HepG2 (cell line): ENCODE results near the gene TNRC18. TPM values are rescaled to one million over a fixed set of nuclear protein-coding genes. Genes with fewer than 3 reads are reported as not detected.
A peak's percentile ranks its signal among the peaks of the same experiment; 100 is the strongest.

Experiments used
- HNRNPK ChIP-seq: fragments of 200-400 bp; formaldehyde crosslinking; IDR thresholded peaks from 2 replicates; pipeline ENCODE4 v1.6.1; 2018; ENCODE audit warnings: low read length, low read depth, moderate library complexity, mild to moderate bottlenecking; ENCODE audit not compliant: poor library complexity, severe bottlenecking
- ISL2 ChIP-seq: sonication (generic); formaldehyde crosslinking; IDR thresholded peaks from 2 replicates; pipeline ENCODE4 v1.5.0; 2020; ENCODE audit warnings: missing genetic modification reagents
- NKX3-1 ChIP-seq: sonication (generic); formaldehyde crosslinking; IDR thresholded peaks from 2 replicates; pipeline ENCODE4 v1.5.0; 2020; ENCODE audit warnings: missing genetic modification reagents
- TCF7 ChIP-seq: sonication (generic); IDR thresholded peaks from 2 replicates; pipeline ENCODE4 v1.6.1; 2016; ENCODE audit warnings: antibody characterized with exemption, low read depth
- ZNF225 ChIP-seq: sonication (generic); formaldehyde crosslinking; IDR thresholded peaks from 2 replicates; pipeline ENCODE4 v1.4.0; 2020; ENCODE audit warnings: mild to moderate bottlenecking, missing genetic modification reagents
- ZNF589 ChIP-seq: sonication (generic); formaldehyde crosslinking; conservative IDR thresholded peaks from 2 replicates; pipeline ENCODE4 v1.8.0; 2022; ENCODE audit warnings: mild to moderate bottlenecking, moderate library complexity, missing genetic modification reagents
- polyA plus RNA-seq, 8 experiments: library from polyadenylated mRNA; depleted of rRNA in 3 of 8; stranded (reverse) in 7 of 8; unstranded in 1 of 8; fragments of >200 nt; fragmentation: Illumina TruSeq in 4 of 8; extraction: Trizol in 4 of 8; gene quantifications; 2 replicates each; pipeline versions ENCODE4 v1.2.1 to v1.2.3, GENCODE V29; 2011 to 2016; ENCODE audit warnings: low read depth in 4 of 8, missing spikeins in 1 of 8, mixed read lengths in 1 of 8; ENCODE audit not compliant: insufficient read depth in 1 of 8
- total RNA-seq, 5 experiments: library from RNA; depleted of rRNA; stranded (reverse); fragments of >200 nt; fragmentation: Illumina TruSeq; extraction: Trizol; gene quantifications; 2 replicates each; pipeline ENCODE4 v1.2.3, GENCODE V29; 2016; ENCODE audit warnings: low read depth in 1 of 5
- TF ChIP-seq, protein P1 (sequence below): IDR thresholded peaks from 2 replicates; pipeline ENCODE4 v1.6.1; 2016
- TF ChIP-seq, protein P2 (sequence below): sonication (generic); formaldehyde crosslinking; IDR thresholded peaks from 2 replicates; pipeline ENCODE4 v1.9.0; 2021; ENCODE audit warnings: missing genetic modification reagents, mild to moderate bottlenecking, borderline replicate concordance
- TF ChIP-seq, protein P3 (sequence below): IDR thresholded peaks from 2 replicates; pipeline ENCODE4 v1.6.1; 2016; ENCODE audit warnings: low read depth, control low read depth
- TF ChIP-seq, protein P4 (sequence below): sonication (generic); formaldehyde crosslinking; IDR thresholded peaks from 2 replicates; pipeline ENCODE4 v1.4.0; 2020; ENCODE audit warnings: low read depth, missing genetic modification reagents
- TF ChIP-seq, protein P5 (sequence below): sonication (generic); formaldehyde crosslinking; IDR thresholded peaks from 2 replicates; pipeline ENCODE4 v1.4.0; 2020; ENCODE audit warnings: missing genetic modification reagents, borderline replicate concordance
- TF ChIP-seq, protein P6 (sequence below), 2 experiments: sonication (generic) in 1 of 2; formaldehyde crosslinking in 1 of 2; IDR thresholded peaks; 2 replicates each; pipeline versions ENCODE4 v1.4.0 to v1.6.1; 2016 to 2020; ENCODE audit warnings: borderline replicate concordance in 1 of 2, low read depth in 1 of 2, mild to moderate bottlenecking in 1 of 2, missing genetic modification reagents in 1 of 2

TNRC18 gene
- total and polyA plus RNA-seq, 2 of the 13 experiments (the other 11 are each of a cell fraction or from before 2014, with no cell fraction given) = 11.7 to 17.4 TPM

DNA sequence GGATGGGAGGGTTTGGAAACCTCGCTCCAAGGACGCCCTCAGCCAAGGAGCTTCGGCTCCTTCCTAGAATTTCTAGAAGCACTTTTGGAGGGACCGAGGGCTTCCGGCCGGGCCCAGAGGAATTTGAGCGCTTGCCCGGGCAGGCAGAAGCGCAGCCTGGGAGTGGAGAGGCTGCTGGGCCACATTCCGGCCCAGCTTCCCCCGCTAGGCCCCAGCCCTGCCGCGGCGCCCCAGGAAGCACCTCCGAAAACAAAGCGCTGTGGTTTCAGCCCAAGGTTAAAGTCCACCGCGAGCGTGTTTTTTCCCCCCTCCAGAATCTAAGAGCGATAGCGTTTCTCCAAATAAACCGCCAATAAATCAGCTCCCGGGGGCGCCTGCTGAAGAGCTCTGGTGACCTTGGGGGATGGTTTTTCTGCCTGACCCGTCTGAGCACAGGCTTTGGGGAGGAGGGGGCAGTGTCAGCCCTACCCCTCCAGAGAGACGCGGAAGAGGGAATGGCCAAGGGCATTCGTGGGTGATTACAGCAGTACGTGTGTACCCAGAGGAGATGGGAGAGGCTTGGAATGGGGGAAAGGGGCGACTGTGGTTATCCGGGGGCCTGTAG, 5.7 kb upstream of the TNRC18 start (continued):
- TF ChIP-seq, protein P1, sequence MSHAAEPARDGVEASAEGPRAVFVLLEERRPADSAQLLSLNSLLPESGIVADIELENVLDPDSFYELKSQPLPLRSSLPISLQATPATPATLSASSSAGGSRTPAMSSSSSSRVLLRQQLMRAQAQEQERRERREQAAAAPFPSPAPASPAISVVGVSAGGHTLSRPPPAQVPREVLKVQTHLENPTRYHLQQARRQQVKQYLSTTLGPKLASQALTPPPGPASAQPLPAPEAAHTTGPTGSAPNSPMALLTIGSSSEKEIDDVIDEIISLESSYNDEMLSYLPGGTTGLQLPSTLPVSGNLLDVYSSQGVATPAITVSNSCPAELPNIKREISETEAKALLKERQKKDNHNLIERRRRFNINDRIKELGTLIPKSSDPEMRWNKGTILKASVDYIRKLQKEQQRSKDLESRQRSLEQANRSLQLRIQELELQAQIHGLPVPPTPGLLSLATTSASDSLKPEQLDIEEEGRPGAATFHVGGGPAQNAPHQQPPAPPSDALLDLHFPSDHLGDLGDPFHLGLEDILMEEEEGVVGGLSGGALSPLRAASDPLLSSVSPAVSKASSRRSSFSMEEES (CRISPR knock-in tag) = peak; percentile 37; the same call in 1 of the 2 replicates
- TF ChIP-seq TCF7 = peak; percentile 46; the same call in 1 of the 2 replicates
- TF ChIP-seq HNRNPK = no peak
- no peak for TF ChIP-seq ZNF589 (CRISPR knock-in tag)
- TF ChIP-seq, protein P2, sequence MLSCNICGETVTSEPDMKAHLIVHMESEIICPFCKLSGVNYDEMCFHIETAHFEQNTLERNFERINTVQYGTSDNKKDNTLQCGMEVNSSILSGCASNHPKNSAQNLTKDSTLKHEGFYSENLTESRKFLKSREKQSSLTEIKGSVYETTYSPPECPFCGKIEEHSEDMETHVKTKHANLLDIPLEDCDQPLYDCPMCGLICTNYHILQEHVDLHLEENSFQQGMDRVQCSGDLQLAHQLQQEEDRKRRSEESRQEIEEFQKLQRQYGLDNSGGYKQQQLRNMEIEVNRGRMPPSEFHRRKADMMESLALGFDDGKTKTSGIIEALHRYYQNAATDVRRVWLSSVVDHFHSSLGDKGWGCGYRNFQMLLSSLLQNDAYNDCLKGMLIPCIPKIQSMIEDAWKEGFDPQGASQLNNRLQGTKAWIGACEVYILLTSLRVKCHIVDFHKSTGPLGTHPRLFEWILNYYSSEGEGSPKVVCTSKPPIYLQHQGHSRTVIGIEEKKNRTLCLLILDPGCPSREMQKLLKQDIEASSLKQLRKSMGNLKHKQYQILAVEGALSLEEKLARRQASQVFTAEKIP (CRISPR knock-in tag) = no peak
- TF ChIP-seq, protein P3, sequence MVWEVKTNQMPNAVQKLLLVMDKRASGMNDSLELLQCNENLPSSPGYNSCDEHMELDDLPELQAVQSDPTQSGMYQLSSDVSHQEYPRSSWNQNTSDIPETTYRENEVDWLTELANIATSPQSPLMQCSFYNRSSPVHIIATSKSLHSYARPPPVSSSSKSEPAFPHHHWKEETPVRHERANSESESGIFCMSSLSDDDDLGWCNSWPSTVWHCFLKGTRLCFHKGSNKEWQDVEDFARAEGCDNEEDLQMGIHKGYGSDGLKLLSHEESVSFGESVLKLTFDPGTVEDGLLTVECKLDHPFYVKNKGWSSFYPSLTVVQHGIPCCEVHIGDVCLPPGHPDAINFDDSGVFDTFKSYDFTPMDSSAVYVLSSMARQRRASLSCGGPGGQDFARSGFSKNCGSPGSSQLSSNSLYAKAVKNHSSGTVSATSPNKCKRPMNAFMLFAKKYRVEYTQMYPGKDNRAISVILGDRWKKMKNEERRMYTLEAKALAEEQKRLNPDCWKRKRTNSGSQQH (CRISPR knock-in tag) = no peak
- TF ChIP-seq NKX3-1 (CRISPR knock-in tag) = no peak; the same call in 1 of the 2 replicates
- TF ChIP-seq, protein P4, sequence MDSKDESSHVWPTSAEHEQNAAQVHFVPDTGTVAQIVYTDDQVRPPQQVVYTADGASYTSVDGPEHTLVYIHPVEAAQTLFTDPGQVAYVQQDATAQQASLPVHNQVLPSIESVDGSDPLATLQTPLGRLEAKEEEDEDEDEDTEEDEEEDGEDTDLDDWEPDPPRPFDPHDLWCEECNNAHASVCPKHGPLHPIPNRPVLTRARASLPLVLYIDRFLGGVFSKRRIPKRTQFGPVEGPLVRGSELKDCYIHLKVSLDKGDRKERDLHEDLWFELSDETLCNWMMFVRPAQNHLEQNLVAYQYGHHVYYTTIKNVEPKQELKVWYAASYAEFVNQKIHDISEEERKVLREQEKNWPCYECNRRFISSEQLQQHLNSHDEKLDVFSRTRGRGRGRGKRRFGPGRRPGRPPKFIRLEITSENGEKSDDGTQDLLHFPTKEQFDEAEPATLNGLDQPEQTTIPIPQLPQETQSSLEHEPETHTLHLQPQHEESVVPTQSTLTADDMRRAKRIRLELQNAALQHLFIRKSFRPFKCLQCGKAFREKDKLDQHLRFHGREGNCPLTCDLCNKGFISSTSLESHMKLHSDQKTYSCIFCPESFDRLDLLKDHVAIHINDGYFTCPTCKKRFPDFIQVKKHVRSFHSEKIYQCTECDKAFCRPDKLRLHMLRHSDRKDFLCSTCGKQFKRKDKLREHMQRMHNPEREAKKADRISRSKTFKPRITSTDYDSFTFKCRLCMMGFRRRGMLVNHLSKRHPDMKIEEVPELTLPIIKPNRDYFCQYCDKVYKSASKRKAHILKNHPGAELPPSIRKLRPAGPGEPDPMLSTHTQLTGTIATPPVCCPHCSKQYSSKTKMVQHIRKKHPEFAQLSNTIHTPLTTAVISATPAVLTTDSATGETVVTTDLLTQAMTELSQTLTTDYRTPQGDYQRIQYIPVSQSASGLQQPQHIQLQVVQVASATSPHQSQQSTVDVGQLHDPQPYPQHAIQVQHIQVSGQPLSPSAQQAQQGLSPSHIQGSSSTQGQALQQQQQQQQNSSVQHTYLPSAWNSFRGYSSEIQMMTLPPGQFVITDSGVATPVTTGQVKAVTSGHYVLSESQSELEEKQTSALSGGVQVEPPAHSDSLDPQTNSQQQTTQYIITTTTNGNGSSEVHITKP (CRISPR knock-in tag) = peak; percentile 84; the same call in 1 of the 2 replicates
- no peak for TF ChIP-seq ZNF225 (CRISPR knock-in tag)
- TF ChIP-seq ISL2 (CRISPR knock-in tag) = peak; percentile 68; the same call in 1 of the 2 replicates
- TF ChIP-seq, protein P5, sequence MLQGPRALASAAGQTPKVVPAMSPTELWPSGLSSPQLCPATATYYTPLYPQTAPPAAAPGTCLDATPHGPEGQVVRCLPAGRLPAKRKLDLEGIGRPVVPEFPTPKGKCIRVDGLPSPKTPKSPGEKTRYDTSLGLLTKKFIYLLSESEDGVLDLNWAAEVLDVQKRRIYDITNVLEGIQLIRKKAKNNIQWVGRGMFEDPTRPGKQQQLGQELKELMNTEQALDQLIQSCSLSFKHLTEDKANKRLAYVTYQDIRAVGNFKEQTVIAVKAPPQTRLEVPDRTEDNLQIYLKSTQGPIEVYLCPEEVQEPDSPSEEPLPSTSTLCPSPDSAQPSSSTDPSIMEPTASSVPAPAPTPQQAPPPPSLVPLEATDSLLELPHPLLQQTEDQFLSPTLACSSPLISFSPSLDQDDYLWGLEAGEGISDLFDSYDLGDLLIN (CRISPR knock-in tag) = no peak; the same call in 1 of the 2 replicates
- TF ChIP-seq, protein P6, sequence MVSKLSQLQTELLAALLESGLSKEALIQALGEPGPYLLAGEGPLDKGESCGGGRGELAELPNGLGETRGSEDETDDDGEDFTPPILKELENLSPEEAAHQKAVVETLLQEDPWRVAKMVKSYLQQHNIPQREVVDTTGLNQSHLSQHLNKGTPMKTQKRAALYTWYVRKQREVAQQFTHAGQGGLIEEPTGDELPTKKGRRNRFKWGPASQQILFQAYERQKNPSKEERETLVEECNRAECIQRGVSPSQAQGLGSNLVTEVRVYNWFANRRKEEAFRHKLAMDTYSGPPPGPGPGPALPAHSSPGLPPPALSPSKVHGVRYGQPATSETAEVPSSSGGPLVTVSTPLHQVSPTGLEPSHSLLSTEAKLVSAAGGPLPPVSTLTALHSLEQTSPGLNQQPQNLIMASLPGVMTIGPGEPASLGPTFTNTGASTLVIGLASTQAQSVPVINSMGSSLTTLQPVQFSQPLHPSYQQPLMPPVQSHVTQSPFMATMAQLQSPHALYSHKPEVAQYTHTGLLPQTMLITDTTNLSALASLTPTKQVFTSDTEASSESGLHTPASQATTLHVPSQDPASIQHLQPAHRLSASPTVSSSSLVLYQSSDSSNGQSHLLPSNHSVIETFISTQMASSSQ (IDR thresholded peaks at IDR 0.05; ENCODE audit: low read depth) = no peak
- TF ChIP-seq, protein P6 (CRISPR knock-in tag; IDR thresholded peaks at IDR 0.05; ENCODE audit: borderline replicate concordance) = peak; percentile 42; the same call in 1 of the 2 replicates
